Mucosa of descending colon (tissue), 3 donors: ENCODE data around the gene B3GALT6. TPM values are rescaled to one million over a fixed set of nuclear protein-coding genes. Genes with fewer than 3 reads are reported as not detected.
"Not testable (repeated sequence)": the region's sequence is repeated elsewhere in the genome, so short reads cannot be mapped to it uniquely, and the experiment has no call there.

Experiments
- ATAC-seq: fragments of 200-7000 bp; cut with Tn5 transposase; one replicate; pipeline ENCODE4 v1.9.1; 2020; ENCODE audit warnings: mild to moderate bottlenecking, moderate library complexity
- DNase-seq, 3 donors: peaks; one replicate each; pipeline ENCODE4 v3.0.0-alpha.2; 2020
- H3K36me3 ChIP-seq: fragments of 200-600 bp; one replicate; pipeline ENCODE4 v1.8.0; 2021; ENCODE audit warnings: low read depth, mild to moderate bottlenecking
- H3K4me1 ChIP-seq: fragments of 200-600 bp; one replicate; pipeline ENCODE4 v1.8.0; 2021; ENCODE audit warnings: low read depth, mild to moderate bottlenecking
- H3K4me3 ChIP-seq: fragments of 200-600 bp; one replicate; pipeline ENCODE4 v1.8.0; 2021; ENCODE audit warnings: mild to moderate bottlenecking
- H3K9me3 ChIP-seq: fragments of 200-600 bp; one replicate; pipeline ENCODE4 v1.8.0; 2021; ENCODE audit warnings: mild to moderate bottlenecking
- CTCF ChIP-seq: fragments of 200-600 bp; IDR thresholded peaks from one replicate; pipeline ENCODE4 v1.8.0; 2022; ENCODE audit warnings: antibody characterized with exemption, mild to moderate bottlenecking
- intact Hi-C, 2 donors: fragments of 100-400 bp; cut with DNase I in 1 of 2; cut with micrococcal nuclease in 1 of 2; formaldehyde crosslinking; loops; one replicate each; pipeline versions ENCODE4 v1.11.0 to v1.11.1; 2022; cut with DNase I, micrococcal nuclease
- total RNA-seq, 3 donors: library from RNA; stranded (reverse); fragmentation: NEBNext Ultra II Directional in 2 of 3; extraction: Animal tissue kit (Norgen Biotek cat#: 25700) in 2 of 3; gene quantifications; one replicate each; pipeline versions ENCODE4 v1.2.1 to v1.2.4, GENCODE V29; 2021 to 2023
- donor health status: DM: no; HTN: no; CAD: no; lungs with moderate emphysema.
- donor health status: DM: no; HTN: no; CAD: no.
- donor health status: DM: no; HTN: yes; CAD: no.

The B3GALT6 gene
- total RNA-seq, 3 donors from 2014 or later: 7.3 to 12.5 (median 9.0) TPM

GRCh38 chr1:1245817-1246576, 14.0 kb downstream of the B3GALT6 start:
- no peaks in the 10 kb centered on the region for H3K9me3 ChIP-seq
- no peak for TF ChIP-seq CTCF
- intact Hi-C loops: no loop called here
- H3K36me3 ChIP-seq: no peaks in the 10 kb centered on the region
- peaks cover 6% of the 10 kb centered on the region for H3K4me1 ChIP-seq
- H3K4me3 ChIP-seq: no peak overlapping the region
- DNase-seq: no peak
- ATAC-seq: no peak

- Histone ChIP-seq H3K9me3 (no peaks in the 10 kb centered on the region), H3K4me1 (peaks cover 6% of the 10 kb centered on the region), H3K4me3 (no peak within 1 kb of the TSS), H3K36me3 (no peaks in the 10 kb centered on the region)
- ATAC-seq (peak; percentile 13), DNase-seq (no peak)
- no peak for TF ChIP-seq CTCF
- intact Hi-C loops: no loop called here
These were observed 14.7 kb downstream of the B3GALT6 start, which contains the start of gene C1QTNF12 for GRCh38 chr1:1246577-1247340. Gene C1QTNF12, minus strand, starts transcription at chr1:1246722. Its CDS starts 32 bp downstream, at chr1:1246690.

DNA sequence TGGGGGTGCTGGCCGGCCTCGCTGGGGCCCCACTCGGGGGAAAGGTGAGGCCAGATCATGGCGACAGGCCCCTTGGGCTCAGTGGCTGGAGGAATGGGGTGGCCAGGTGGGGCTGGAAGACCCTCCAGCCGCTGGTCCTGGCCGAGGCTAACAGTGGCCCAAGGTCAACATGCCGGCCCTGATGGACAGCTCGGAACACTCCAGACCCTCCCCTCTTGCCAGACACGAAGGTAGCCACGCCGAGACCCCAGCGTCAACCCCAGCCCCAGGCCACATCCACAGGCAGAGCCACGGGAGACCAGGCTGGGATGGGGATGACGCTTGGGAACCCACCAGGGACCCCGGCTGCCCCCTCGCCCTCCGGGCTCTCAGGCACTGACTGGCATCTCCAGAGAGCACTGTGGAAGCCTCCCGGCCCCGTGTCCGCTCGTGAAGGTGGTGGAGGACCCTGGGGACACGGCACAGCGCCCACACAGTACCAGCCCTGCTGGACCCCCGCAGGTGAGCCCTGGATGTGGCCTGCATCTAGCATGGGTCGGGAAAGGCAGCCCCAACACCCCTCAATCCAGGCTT, 15.4 kb downstream of the B3GALT6 start:
- no peak for TF ChIP-seq CTCF
- Histone ChIP-seq H3K4me1 (peaks cover 6% of the 10 kb centered on the region), H3K9me3 (no peaks in the 10 kb centered on the region), H3K36me3 (no peaks in the 10 kb centered on the region), H3K4me3 (no peak overlapping the region)
- intact Hi-C loops: no loop called here
- DNase-seq (peak in 1 of 3 donors; percentile 44), ATAC-seq (no peak)

DNA sequence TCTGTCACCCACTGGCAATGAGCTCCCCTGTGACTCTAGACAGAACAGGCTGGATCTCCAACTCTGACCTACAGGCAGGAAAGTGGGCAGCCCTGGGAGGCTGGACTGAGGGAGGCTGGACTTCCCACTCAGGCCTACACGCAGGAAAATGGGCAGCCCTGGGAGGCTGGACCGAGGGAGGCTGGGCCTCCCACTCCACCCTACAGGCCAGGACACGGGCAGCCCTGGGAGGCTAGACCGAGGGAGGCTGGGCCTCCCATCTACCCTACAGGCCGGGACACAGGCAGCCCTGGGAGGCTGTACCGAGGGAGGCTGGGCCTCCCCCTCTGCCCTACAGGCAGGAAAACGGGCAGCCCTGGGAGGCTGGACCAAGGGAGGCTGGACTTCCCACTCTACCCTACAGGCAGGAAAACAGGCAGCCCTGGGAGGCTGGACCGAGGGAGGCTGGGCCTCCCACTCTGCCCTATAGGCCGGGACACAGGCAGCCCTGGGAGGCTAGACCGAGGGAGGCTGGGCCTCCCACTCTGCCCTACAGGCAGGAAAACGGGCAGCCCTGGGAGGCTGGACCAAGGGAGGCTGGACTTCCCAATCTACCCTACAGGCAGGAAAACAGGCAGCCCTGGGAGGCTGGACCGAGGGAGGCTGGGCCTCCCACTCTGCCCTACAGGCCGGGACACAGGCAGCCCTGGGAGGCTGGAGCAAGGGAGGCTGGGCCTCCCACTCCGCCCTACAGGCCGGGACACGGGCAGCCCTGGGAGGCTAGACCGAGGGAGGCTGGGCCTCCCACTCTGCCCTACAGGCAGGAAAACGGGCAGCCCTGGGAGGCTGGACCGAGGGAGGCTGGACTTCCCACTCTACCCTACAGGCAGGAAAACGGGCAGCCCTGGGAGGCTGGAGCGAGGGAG, 16.2 kb downstream of the B3GALT6 start:
- H3K4me1 ChIP-seq, ATAC-seq, DNase-seq, intact Hi-C loops, H3K4me3 ChIP-seq, H3K36me3 ChIP-seq, H3K9me3 ChIP-seq: not testable (repeated sequence)

DNA sequence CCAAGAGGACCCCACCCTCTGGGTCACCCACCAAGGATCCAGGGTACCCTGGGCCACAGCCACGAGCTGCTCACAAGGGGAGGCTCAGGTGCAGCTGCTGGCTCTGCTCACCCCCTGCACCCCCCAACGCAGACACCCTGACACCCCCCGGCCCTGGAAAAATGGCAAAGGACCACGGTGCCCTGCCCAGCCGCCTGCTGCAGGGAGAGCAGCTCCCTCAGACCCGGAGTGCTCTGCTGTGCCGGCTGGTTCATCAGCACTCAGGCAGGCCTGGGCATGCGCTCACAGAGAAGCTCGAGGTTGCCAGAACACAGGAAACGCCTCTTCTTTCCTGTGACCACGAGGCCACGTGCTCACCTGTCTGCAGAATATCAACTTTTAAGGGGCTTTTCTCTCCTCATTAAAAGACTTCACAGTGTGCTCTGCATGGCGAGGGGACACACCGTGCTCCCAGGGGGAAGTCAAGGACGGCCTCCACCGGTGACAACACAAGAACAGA, 18.8 kb downstream of the B3GALT6 start:
- DNase-seq: peak in 2 of 3 donors; percentile 42 to 76
- ATAC-seq: peak; percentile 70
- H3K9me3 ChIP-seq: no peaks in the 10 kb centered on the region
- intact Hi-C loops: loop anchor here in 1 of 2 donors (10.0 kb wide), 1 partner anchor 126 kb away; no protein-coding TSS in a partner anchor
- peaks cover 6% of the 10 kb centered on the region for H3K4me1 ChIP-seq
- H3K36me3 ChIP-seq: peaks cover 6% of the 10 kb centered on the region
- no peak overlapping the region for H3K4me3 ChIP-seq
- TF ChIP-seq CTCF: no peak
